Brain microvascular endothelial cell (primary cell): ENCODE measurements around the gene DRAP1.
"Not testable (repeated sequence)": the region's sequence is repeated elsewhere in the genome, so short reads cannot be mapped to it uniquely, and the experiment has no call there.

Experiments used
- DNase-seq: peaks from one replicate; pipeline ENCODE4 v3.0.0-alpha.2; 2020
- H3K27ac ChIP-seq: fragments of 250-450 bp; sonication (Bioruptor Pico); 2 replicates; pipeline ENCODE4 v1.5.1; 2020; ENCODE audit warnings: mild to moderate bottlenecking, moderate library complexity
- H3K27me3 ChIP-seq: fragments of 250-450 bp; sonication (Bioruptor Pico); replicated peaks from 2 replicates; pipeline ENCODE4 v1.5.1; 2020; ENCODE audit warnings: mild to moderate bottlenecking
- H3K36me3 ChIP-seq: fragments of 250-450 bp; sonication (Bioruptor Pico); replicated peaks from 2 replicates; pipeline ENCODE4 v1.5.1; 2020; ENCODE audit warnings: mild to moderate bottlenecking
- H3K4me3 ChIP-seq: 2 replicates; pipeline ENCODE4 v1.5.1; 2011; ENCODE audit warnings: low read depth, mild to moderate bottlenecking, control low read depth, low read length, moderate library complexity
- CTCF ChIP-seq: IDR thresholded peaks from 2 replicates; pipeline ENCODE4 v1.5.1; 2011; ENCODE audit warnings: low read depth, mild to moderate bottlenecking, moderate library complexity, low read length, control low read depth, inconsistent platforms; ENCODE audit errors: missing control alignments
- in situ Hi-C: cut with HindIII; loops from 2 replicates; pipeline ENCODE4 v1.10.0; 2017; ENCODE audit warnings: low sequenced_read_pairs, low pct_ligation_motif_present

The DRAP1 gene

GRCh38 chr11:65947603-65948125, 28.4 kb downstream of the DRAP1 start:
- no peak overlapping the region for H3K27ac ChIP-seq
- in situ Hi-C loops = no loop called here
- no peak for TF ChIP-seq CTCF
- H3K36me3 ChIP-seq = no peaks in the 10 kb centered on the region
- H3K27me3 ChIP-seq = no peaks in the 10 kb centered on the region
- no peak for DNase-seq
- H3K4me3 ChIP-seq = no peak overlapping the region

- in situ Hi-C loops, H3K27ac ChIP-seq, H3K27me3 ChIP-seq, DNase-seq, H3K4me3 ChIP-seq, H3K36me3 ChIP-seq: not testable (repeated sequence)
Observed at GRCh38 chr11:65950711-65951110, 31.5 kb downstream of the DRAP1 start.

GRCh38 chr11:65951641-65952040, 32.4 kb downstream of the DRAP1 start:
- H3K36me3 ChIP-seq, H3K4me3 ChIP-seq, in situ Hi-C loops, DNase-seq, H3K27me3 ChIP-seq, H3K27ac ChIP-seq: not testable (repeated sequence)

DNA sequence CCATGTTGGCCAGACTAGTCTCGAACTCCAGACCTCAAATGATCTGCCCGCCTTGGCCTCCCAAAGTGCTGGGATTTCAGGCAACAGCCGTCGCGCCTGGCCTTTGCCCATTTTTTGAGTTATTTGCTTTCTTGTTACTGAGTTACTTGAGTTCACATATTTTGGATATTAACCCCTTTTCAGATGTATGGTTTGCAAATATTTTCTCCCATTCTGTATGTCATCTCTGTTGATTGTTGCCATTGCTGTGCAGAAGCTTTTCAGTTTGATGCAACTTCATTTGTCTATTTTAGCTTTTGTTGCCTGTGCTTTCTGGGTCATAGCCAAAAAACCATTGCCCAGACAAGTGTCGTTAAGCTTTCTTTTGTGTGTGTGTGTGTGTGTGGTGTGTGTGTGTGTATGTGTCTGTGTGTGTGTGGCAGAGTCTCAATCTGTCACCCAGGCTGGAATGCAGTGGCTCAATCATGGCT, 32.9 kb downstream of the DRAP1 start:
- TF ChIP-seq CTCF = no peak
- H3K4me3 ChIP-seq = no peak overlapping the region
- no peaks in the 10 kb centered on the region for H3K36me3 ChIP-seq
- H3K27ac ChIP-seq = no peak overlapping the region
- in situ Hi-C loops = no loop called here
- no peaks in the 10 kb centered on the region for H3K27me3 ChIP-seq
- DNase-seq = no peak

GRCh38 chr11:65953471-65953870, 34.2 kb downstream of the DRAP1 start:
- in situ Hi-C loops = no loop called here
- H3K27me3 ChIP-seq = no peaks in the 10 kb centered on the region
- DNase-seq = no peak
- H3K36me3 ChIP-seq = no peaks in the 10 kb centered on the region
- H3K4me3 ChIP-seq = no peak overlapping the region
- no peak for TF ChIP-seq CTCF
- H3K27ac ChIP-seq = no peak overlapping the region

GRCh38 chr11:65954771-65955170, 35.5 kb downstream of the DRAP1 start:
- no peaks in the 10 kb centered on the region for H3K27me3 ChIP-seq
- H3K36me3 ChIP-seq = no peaks in the 10 kb centered on the region
- no peak for TF ChIP-seq CTCF
- no peak overlapping the region for H3K27ac ChIP-seq
- DNase-seq = no peak
- in situ Hi-C loops = no loop called here
- no peak overlapping the region for H3K4me3 ChIP-seq

DNA sequence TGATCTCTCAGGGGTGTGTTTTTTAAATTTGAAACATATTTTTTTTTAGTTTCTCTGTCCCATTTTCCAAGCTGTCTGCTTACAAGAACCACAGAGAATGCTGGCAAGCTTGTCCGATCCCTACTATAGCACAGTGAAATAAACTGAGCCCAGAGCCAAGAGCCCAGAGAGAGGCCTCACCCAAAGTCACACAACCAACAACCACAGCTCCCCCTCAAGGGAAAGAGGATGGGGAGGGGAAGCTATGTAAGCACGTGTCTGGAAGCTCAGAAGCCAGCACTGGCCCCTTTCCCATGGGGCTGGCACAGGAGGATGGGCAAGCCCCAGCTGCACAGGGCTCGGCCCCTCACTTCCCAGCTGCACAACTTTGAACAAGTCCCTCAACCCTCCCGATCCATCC, 39.1 kb downstream of the DRAP1 start:
- TF ChIP-seq CTCF = no peak
- Histone ChIP-seq H3K36me3 (no peaks in the 10 kb centered on the region), H3K27ac (no peak overlapping the region), H3K4me3 (no peak overlapping the region), H3K27me3 (no peaks in the 10 kb centered on the region)
- in situ Hi-C loops = no loop called here
- no peak for DNase-seq
